ENCODE results near the gene ETFA.

Gene ETFA

DNA sequence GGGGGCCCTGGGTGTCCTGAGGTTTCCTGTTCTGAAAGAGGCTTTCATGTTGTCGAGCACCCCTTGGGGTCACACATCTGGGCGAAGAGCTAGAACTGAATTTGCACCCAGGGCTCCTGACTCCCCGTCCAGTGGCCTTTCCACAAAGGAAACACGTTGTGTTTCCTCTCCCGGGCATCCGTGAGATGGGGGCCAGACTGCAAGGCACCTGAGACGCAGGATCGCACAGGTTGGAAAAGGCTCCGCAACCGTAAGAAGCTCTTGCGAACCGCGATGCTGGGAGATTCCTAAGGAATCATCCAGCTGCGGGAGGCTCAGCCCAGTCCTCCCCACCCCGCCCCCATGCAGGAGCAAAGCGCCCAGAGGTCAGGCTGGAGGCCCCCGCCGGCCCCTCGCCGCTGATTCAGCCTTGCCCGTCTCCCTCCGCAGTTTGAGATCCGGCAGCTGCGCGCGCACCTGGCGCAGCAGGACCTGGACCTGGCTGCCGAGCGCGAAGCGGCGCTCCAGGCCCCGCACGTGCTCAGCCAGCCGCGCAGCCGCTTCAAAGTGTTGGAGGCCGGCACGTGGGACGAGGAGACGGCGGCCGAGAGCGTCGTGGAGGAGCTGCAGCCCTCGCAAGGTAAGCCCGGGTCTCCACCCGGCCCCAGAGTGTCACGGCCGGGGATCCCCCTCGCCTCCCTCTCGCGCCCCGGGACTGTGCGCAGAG is 119.6 kb downstream of the ETFA start:
- DNase-seq, result no peak

DNA sequence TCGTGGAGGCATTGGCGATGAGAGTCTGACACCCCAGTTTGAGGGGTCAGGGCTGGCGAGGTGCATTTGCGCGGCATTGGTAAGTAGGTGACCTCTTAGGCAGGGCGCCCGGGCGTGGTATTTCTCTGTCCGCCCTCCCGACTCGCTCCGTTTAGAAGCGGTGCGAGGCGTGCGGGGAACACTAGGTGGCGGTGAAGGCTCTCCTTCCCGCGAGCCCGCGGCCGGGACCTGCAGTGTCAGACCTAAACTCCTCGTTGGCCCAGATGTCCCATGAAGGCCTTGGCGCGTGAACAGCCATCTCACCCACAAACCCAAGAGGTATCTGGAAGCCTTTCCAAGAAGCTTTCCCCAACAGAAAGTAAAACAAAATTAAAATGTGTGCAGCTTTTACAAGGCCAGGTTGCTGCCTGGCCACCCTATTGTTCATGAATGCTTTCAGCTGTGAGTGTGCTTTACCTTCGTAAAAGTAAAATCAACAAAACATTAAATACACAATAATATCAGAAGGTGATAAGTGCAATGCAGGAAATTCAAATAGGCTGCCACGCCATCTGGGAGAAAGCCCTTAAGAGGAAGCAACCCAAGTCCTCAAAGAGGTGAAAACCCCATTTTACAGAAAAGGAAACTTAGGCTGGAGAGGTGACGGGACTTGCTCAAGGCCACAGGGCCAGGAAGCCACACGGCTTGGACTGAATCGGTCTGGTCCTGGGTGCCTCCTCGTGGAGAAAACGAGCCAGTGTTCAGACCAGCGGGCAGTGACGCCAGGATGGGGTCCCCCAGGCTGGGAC is 120.3 kb downstream of the ETFA start:
- DNase-seq, result peak; percentile 92

DNA sequence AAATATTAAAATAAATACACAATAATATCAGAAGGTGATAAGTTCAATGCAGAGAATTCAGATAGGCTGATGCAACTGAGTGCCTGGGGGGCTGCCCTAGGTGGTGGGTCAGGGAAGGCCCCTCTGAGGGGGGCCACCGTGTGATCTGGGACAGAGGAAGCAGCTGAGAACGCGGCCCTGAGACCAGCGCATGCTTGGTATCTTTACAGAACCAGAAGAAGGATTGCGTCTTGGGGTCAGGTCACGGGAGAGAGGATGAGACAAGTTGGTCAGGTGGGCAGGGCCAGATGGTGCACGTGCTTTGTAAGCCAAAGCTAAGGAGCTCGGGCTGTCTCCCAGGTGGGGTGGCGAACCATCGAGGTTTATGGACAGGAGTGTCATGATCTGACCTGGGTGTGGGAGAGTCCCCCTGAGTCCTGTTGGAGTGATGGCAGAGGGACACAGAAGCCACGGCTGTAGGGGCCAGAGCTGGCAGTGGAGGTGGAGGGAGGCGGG is 121.2 kb downstream of the ETFA start:
- DNase-seq, result peak; percentile 57

DNA sequence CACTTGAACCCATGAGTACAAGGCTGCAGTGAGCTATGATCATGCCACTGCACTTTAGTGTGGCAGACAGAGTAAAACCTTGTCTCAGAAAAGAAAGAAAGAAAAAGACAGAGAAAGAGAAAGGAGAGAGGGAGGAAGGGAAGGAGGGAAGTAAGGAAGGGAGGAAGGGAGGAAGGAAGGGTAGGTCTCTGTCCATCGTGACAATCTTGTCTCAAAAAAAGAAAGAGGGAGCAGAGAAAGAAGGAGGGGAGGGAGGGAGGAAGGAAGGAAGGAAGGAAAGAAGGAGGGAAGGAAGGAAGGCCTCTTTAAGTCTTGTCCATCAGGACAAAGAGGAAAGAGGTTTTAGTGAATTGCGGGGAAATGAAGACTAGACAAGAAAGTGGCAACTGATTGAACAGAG is 122.2 kb downstream of the ETFA start:
- DNase-seq, result no peak

DNA sequence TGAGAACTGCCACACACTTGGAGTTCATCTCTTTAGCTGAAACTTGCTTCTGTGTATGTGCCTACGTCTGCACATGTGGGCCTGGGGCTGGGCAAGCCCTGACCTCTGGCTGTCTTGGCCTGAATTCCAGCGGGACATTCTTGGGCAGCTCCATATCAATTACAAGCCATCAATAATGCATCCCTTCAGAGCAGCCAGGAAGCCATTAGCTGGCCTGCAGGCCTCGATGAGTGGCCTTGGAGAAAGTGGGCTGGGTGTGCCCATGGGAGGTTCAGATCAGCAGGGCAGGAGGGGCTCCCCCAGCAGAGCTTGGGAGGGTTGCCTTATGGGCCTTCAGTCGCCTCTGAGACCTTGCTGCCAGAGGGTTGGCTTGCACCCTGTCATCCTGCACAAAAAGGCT is 124.1 kb downstream of the ETFA start:
- DNase-seq, result no peak

DNA sequence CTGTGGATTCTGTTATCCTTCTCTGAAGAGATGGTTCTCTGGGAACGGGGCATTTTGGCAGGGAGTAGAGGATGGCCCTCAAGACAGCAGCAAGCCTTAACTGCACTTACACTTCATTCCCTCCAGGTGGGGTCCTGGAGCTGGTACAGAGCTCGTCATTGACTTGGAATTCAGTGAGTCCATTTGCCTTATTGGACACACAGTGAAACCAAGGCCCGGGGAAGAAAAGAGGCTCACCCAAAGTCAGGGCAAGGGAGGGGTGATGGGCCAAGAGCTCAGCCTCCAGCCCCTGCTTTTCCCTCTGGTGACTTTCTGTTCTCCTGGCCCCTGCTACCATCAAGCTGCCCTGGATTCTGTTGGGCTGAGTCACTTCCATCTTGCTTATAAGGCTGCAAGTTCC is 125.6 kb downstream of the ETFA start:
- DNase-seq, result peak; percentile 81

DNA sequence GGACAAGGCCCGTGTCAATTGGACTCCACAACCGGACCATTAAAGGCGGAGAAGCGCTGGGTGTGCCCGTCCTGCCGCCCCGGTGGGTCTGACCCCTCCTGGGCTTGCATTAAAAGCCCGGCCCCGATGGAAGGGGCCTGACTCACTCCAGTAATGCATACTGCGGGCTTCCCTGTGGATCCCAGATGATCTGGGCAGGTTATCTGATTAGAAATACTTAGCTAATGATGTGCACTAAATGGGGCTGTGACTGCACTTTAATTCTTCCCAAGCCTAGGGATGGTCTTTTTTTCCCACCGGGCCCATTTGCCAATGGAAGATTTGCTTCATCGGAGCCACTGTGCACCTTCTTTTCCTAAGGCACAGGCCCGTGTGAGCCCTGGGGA is 126.6 kb downstream of the ETFA start:
- DNase-seq, result peak; percentile 97

DNA sequence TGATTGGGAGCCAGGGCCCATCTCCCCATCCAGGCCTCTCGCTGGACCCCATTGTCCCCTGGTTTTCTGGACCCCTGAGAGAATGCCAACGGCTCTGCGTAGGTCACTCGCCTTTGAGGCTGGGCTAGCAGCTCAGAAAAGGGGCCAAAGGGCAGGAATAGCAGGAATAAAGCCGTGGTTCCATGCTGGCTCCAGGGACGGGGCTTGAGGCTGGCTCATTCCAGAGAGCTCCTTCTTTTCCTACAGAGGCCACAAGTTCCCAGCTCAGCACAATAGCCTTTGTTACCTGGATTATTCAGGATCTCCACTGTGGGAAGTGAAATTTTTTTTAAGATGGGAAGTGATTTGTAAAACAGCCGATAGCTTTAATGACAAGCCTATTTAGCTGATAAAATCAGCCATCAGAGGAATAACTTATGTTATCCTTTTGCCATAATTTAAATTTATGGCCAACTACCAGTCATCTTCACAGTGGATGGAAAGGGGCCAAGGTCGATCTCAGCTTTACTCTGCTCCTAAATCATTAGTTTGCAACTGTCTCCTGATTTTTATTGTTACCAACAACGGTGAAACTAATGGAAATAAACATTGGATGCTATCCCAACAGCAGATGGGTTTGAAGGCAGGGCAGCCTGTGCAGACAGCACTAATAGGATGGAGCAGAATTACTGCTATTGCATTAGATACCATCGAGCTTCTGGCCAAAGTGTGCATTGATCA is 127.2 kb downstream of the ETFA start:
- peak; percentile 96 for DNase-seq

DNA sequence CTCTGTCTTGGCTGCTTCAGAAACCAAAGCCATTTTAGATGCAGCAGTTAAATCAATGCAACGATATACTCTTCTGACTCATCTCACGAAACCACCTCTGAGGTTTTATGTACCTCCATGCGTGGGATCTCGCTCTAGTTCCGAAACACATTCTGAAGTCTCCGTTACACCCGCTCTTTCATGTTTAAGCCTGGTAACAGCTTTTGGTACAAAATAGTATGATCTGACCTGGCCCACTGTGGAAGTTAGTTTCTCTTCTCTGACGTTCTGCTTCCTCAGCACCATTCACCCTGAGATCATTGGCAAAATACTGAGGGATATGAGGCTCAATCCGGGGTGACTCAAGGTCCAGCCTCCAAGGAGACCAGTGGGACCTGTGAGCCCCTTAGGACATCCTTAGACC is 129.6 kb downstream of the ETFA start:
- DNase-seq, result no peak

DNA sequence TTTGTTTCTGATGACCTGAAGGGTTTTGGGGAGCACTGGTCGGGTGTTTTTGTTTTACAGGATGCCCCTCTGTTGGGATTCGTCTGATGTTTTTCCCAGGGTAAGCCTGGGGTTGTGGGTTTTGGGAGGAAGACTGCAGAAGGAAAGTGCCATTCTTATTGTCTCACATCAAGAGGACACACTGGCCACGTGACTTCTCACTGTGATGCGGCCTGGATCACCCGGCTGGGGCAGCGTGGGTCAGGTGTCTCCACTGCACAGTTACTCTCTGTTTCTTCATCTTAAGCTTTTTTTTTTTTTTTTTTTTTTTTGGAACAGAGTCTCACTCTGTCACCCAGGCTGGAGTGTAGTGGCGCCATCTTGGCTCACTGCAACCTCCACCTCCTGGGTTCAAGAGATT is 130.9 kb downstream of the ETFA start:
- no peak for DNase-seq

DNA sequence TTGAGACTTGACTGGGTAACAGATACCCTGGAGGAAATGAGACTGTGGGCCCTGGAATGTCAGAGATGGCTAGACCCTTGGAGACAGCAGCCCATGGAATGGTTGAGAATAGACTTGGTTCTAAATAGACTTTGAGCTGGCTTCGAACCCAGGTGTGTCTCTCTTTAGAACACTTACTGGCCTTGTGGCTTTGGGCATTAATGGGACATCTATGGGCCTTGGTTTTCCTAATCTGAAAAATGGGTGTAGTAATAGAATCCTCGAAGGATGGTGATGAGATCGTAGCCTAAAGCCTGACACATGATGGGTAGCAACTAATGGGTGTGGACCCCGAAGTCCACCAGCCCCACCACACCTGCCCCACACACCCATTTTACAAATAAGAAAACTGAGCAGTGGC is 132.2 kb downstream of the ETFA start:
- no peak for DNase-seq

DNA sequence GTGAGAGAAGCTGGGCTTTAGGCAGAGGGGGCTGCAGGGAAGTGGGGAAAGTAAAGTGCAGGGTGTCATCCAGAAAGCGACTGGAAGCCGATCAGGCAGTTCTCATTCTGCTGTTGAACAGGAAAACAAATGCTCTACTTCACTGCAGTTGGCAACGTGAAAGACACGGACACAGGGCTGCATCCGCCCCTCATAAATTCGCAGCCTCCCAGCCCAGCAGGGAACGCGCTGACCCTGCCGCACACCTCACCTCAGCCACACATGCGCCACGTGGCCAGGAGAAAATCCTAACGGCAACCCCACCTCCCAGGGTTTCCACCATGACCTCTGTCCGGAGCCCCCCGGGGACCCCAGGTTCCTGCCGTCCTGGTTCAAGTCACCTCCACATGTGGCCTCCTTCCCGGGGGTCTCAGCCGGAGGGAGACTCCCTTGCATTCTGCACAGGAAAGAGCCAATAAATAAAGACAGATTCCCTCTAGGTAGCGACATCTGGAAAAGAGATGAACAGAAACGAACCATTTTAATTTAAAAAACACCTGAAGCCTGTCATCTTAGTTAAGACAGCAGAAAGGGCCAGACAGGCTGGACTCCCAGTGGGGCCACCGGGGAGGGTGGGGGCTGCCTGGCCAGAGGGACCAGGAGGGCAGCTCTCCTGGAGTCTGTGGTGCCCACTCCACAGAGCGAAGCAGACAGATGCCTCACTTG is 132.8 kb downstream of the ETFA start:
- no peak for DNase-seq

DNA sequence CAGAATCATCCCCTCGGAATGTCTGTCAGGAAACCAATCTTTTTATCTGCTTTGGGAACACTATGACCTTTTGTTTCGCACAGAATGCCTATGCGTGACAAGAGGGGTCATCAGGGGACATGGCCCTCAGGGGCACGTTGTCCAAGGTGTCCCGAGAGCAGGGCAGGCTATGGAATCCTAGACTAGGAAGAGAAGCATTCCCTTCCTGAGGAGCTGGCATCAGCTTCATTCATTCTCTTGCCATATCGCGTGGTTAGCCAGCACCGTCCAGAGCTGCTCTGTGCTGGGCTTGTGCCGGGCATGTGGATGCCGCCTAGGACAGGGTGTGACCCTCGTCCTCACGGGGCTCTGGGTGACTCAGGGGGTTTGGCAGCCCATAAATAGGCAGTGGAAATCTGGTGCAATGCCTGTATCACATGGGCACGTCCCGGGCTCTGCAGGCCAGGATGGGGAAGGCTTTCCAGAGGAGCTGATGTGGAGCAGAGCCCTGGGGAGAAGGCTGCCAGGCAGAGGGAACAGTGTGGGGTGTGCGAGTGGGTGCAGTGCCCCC is 133.7 kb downstream of the ETFA start:
- DNase-seq, result no peak

DNA sequence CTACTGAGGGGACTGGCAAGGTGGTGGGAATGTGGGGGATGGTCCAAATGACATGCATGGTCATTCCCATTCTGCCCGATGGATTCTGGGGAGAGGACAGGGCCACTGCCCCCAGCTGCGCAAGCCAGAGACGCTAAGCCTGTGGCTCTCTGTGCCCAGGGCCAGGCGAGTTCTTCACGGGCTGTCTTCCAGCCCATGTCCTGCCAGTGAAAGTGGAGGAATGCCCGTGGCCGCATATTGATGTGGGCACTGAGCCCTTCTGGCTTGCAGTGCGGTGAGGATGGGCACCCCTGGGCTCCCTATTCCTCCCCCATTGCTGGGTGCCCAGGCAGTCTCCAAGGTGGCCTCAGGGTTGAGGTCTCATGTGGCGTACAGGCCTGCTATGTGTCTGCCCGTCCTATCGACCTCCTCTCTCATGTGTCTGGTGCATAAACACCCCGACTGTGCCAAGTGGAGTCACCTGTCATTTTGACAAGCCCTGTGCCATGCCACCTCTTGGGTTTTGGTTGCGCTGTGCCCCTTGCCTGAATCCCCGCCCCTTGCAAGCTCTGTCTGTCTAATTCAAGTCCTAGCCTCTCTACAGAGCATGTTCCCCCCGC is 134.7 kb downstream of the ETFA start:
- DNase-seq, result no peak

DNA sequence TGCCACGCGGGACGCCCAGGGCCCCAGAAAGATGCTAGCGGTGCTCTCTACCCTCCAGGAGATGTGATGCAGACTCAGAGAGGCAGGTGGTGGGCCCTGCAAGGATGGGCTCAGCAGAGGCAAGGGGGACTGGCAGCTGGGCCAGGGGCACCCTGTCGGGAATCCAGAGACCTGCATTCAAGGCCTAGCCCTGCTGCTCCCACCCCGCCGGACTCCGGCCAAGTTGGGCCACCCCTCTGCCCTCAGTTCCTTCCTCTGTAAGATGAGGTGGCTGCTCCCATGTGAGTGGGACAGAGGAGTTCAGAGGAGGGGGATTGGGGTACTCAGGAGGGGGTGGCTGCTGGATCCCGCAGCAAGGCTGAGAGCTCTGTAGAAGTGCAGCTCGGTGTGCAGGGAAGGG is 135.2 kb downstream of the ETFA start:
- DNase-seq, result no peak

DNA sequence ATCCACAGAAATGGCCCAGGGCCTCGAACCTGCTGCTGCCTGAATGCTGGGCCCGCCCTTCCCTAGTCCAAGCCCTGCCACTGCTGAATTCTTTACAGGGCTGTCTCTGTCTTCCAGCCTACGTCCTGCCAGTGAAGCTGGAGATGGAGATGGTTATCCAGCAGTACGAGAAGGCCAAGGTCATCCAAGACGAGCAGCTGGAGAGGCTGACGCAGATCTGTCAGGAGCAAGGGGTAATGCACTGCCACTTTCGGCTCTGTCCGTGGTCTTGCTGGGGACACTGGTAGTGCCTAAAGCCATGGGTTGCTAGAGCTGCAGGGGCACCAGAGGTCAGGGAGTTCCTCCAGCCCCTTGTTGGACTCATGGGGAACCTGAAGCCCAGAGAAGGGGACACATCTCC is 135.8 kb downstream of the ETFA start:
- DNase-seq, result no peak

DNA sequence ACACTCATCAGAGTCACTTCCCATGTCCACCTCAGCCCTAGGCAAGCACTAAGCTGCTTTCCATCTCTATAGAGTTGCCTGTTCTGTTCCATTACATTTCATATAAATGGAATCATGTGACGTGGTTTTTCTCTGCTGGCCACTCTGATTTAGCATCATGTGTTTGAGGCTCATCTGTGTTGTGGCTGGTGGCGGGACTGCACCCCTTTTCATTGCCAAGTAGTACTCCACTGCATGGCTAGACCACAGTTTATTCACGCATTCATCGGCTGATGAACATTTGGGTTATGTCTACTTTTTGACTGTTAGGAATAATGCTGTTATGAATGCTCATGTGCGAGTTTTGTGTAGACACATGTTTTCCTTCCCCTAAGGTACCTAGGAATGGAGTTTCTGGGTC is 136.6 kb downstream of the ETFA start:
- DNase-seq, result no peak

DNA sequence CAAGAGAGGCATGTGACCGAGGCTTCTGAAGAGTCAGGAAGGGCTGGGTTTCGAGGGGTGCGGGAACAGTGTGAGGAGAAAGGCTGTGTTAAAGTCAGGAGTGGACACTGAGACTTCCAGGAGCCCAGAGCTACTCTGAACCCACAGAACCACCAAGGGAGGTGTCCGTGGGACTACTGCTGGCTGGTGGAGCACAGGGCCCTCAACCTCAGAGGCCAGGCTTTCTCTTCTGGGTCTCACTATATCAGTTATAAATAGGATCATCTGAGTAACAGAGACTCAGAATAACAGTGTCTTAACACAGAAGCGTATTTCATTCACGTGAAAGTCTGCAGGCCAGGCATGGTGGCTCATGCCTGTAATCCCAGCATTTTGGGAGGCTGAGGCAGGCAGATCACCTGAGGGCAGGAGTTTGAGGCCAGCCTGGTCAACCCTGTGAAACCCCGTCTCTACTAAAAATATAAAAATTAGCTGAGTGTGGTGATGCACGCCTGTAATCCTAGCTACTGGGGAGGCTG is 137.9 kb downstream of the ETFA start:
- no peak for DNase-seq

DNA sequence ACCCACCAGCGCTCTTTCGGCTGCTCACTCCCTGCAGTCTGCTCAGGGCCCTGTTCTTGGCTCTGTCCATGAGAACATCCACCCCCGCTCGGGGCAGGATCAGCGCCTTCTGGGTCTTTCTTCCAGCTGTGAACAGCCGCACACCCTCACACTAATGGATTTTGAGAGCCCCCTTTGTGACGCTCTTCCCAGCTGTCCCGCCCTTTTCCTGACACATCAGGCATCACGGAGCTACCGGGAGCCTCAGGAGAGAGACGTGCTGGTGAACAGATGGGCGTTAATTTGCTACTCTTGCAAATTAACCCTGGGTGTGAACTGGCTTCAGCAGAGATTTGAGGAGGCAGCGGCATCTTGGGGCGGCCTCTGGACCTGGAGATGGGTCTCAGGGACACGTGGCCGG is 138.5 kb downstream of the ETFA start:
- DNase-seq, result peak; percentile 85

DNA sequence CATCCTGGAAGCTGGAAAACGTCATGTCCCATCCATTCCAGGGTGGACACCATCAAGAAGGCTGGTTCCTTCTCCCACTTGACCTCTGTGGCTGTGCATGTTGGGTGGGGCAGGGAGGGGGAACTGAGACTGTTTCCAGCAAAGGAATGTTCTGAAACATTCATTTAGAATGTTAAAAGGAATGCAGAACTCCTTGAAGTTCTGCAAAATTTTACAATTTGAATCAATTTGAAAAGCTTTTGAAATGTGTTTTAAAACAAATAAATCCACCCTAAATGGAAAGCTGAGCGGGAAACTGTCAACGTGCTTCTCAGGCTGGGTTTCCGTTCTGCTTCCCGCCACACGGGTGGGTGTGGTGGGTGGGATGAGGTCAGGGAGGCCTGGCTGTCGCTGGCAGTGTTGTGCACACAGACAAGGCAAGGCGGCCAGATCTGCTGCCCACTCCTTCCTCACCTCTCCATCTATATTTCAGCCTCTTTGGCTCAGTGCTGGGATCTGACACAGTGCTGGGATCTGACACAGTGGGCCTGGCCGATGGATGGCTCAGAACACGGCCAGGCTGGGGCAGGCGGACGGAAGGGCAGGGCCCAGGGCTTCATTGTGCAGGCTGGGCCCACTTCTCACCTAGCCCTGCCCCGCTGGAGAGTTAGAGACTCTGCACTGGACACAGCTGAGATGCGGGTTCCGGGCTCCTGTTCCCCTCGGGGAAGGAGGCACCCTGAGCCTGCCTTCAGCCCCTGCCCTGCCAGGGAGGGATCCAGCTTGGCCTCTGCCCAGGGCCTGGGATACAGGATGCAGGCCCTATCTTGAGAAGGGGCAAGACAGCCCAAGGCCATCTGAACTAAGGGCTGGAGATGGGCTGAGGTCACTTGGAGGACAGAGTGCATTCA is 141.1 kb downstream of the ETFA start:
- no peak for DNase-seq

DNA sequence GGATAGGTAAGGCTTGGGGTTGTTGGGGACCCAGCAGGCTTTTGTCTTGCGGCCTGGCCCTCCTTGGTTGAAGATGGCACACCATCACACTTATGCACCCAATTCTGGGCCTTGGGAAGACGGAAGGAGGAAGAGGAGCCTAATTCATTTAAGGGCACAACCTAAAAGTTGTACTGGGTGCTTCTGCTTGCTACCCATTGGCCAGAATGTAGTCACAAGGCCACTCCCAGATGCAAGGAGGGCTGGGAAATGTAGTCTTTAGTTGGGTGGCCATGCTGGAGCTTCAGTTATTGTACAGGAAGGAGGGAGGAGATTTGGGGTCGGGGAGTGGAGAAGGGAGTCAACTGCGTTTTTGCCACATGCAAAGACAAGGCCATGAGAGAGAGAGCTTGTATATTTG is 142.3 kb downstream of the ETFA start:
- peak; percentile 92 for DNase-seq
